H1 (cell line): ENCODE results near the gene NFYA. TPM values are rescaled to one million over a fixed set of nuclear protein-coding genes. Genes with fewer than 3 reads are reported as not detected.

Experiments used
- CTCF ChIP-seq, 3 experiments: IDR thresholded peaks; 1 replicate in 2 of 3; 2 replicates in 1 of 3; pipeline versions ENCODE4 v1.5.1 to v1.6.1; 2011; ENCODE audit warnings: low read length in 3 of 3, mild to moderate bottlenecking in 3 of 3, inconsistent platforms in 2 of 3, low read depth in 1 of 3, moderate library complexity in 1 of 3; ENCODE audit not compliant: insufficient read depth in 1 of 3; ENCODE audit errors: control extremely low read depth in 1 of 3
- EP300 ChIP-seq, 2 experiments: IDR thresholded peaks; 1 replicate in 1 of 2; 2 replicates in 1 of 2; pipeline ENCODE4 v1.6.1; 2011 to 2012; ENCODE audit warnings: low read depth in 2 of 2, low read length in 2 of 2, mild to moderate bottlenecking in 2 of 2, borderline replicate concordance in 1 of 2, inconsistent platforms in 1 of 2, moderate library complexity in 1 of 2
- KDM4A ChIP-seq: IDR thresholded peaks from one replicate; pipeline ENCODE4 v1.7.1; 2012; ENCODE audit warnings: low read depth, mild to moderate bottlenecking, moderate library complexity, low read length, inconsistent platforms; ENCODE audit not compliant: severe bottlenecking
- POU5F1 ChIP-seq: IDR thresholded peaks from 2 replicates; pipeline ENCODE4 v1.6.1; 2011; ENCODE audit warnings: low read depth, mild to moderate bottlenecking, low read length, moderate library complexity
- RFX5 ChIP-seq: IDR thresholded peaks from 2 replicates; pipeline ENCODE4 v1.6.1; 2011; ENCODE audit warnings: low read depth, low read length, improper control_type of control experiment, borderline replicate concordance
- polyA plus RNA-seq, 7 experiments: library from polyadenylated mRNA; depleted of rRNA in 3 of 7; stranded (reverse) in 5 of 7; unstranded in 2 of 7; fragments of >200 nt in 5 of 7; fragments of 200-250 nt in 2 of 7; gene quantifications; 1 replicate in 5 of 7; 2 replicates in 1 of 7; 4 replicates in 1 of 7; pipeline versions ENCODE4 v1.2.1 to v1.2.3, GENCODE V29; 2011 to 2013; ENCODE audit warnings: missing spikeins in 2 of 7, mixed read lengths in 2 of 7
- total RNA-seq: library from RNA; stranded (reverse); fragmentation: NEBNext Ultra II Directional; extraction: Animal tissue kit (Norgen Biotek cat#: 25700); gene quantifications from 2 replicates; pipeline ENCODE4 v1.2.1, GENCODE V29; 2021
- TF ChIP-seq, protein P1 (sequence below): IDR thresholded peaks from 2 replicates; pipeline ENCODE4 v1.6.1; 2012; ENCODE audit warnings: low read length, inconsistent platforms

NFYA gene
- total and polyA plus RNA-seq, 2 of the 8 experiments (the other 6 are each of a cell fraction or from before 2014, with no cell fraction given) = 19.8 to 33.7 TPM

GRCh38 chr6:41132254-41132653, 59.5 kb downstream of the NFYA start (continued):
- TF ChIP-seq, protein P1, sequence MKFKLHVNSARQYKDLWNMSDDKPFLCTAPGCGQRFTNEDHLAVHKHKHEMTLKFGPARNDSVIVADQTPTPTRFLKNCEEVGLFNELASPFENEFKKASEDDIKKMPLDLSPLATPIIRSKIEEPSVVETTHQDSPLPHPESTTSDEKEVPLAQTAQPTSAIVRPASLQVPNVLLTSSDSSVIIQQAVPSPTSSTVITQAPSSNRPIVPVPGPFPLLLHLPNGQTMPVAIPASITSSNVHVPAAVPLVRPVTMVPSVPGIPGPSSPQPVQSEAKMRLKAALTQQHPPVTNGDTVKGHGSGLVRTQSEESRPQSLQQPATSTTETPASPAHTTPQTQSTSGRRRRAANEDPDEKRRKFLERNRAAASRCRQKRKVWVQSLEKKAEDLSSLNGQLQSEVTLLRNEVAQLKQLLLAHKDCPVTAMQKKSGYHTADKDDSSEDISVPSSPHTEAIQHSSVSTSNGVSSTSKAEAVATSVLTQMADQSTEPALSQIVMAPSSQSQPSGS = no peak
- TF ChIP-seq POU5F1 (no peak), RFX5 (no peak), CTCF (IDR thresholded peaks at IDR 0.05; ENCODE audit: control extremely low read depth in 1 of 3, insufficient read depth in 1 of 3, low read depth in 1 of 3, low read length in 3 of 3) (no peak), EP300 (IDR thresholded peaks at IDR 0.05; ENCODE audit: borderline replicate concordance in 1 of 2, low read depth in 2 of 2, low read length in 2 of 2) (no peak), KDM4A (no peak)
- TF ChIP-seq, all 59 proteins: peak for 0
